DLD1 (cell line): Measurements from ENCODE around the gene FAM43A.

Source experiments
- in situ Hi-C: cut with HindIII; loops from 2 replicates; pipeline ENCODE4 v1.10.0; 2017; ENCODE audit warnings: low sequenced_read_pairs

Gene FAM43A, protein sequence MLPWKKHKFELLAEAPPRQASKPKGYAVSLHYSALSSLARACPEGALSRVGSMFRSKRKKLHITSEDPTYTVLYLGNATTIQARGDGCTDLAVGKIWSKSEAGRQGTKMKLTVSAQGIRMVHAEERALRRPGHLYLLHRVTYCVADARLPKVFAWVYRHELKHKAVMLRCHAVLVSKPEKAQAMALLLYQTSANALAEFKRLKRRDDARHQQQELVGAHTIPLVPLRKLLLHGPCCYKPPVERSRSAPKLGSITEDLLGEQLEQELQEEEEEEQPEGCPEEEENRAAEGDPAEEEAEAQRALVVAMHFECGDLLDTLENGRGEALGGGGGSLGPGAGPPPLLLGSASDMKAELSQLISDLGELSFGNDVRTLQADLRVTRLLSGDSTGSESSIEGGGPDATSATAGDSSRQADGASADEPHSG

DNA sequence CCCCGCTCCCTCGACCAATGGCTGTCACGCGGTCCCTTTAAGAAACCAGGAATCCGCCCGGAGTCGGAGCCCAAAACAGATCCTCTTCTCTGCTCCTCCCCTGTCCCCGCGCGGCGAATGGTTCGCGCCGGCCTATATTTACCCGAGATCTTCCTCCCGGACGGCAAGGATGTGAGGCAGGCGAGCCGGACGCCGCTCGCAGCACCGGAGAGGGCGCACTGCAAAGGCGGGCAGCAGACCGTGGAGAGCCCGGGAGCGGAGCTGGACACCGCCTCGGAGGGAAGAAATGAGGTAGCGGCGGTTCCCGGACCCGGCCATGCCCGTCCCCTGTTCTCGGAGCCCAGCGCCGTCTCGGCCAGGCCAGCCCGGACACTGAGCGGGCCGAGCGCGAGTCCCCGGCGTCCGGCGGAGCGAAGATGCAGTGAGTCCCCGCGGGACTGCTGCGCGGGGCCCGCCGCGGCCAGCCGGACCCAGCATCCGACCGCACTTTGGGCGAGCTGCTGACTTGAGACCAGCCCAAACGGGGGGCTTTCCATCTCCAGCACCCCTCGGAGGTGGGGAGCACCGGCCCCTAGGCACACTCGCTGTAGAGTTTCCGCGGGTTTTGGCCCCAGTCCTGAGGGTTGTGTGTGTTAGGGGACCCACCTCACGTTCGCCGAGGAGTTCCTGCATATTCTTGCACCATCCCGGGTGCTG is at the start of gene FAM43A:
Gene FAM43A (plus strand): TSS at position 166 of the 696 bp plus-strand sequence. CDS start 944 bp downstream, outside the sequence.
- in situ Hi-C loops, result no loop called here

DNA sequence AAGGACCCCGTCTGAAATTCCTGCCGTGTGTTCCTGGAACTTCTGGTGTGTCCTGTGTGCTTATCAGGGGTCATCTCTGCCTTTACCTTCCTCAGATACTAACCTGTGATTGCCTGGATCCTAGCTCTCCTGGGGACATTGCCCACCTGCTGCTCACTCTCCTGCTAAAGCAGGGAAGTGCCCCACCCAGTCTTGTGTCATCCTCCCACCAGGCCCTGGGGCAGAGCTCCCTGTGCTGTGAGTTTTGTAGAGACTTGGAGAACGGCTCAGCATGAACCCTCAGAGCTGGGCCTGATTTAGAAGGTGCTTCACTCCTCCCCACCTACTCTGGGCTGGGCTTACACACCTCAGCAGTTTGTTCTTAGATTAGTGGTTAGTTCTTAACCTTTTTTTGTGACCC is 48.6 kb upstream of the FAM43A start:
- in situ Hi-C loops, result no loop called here

DNA sequence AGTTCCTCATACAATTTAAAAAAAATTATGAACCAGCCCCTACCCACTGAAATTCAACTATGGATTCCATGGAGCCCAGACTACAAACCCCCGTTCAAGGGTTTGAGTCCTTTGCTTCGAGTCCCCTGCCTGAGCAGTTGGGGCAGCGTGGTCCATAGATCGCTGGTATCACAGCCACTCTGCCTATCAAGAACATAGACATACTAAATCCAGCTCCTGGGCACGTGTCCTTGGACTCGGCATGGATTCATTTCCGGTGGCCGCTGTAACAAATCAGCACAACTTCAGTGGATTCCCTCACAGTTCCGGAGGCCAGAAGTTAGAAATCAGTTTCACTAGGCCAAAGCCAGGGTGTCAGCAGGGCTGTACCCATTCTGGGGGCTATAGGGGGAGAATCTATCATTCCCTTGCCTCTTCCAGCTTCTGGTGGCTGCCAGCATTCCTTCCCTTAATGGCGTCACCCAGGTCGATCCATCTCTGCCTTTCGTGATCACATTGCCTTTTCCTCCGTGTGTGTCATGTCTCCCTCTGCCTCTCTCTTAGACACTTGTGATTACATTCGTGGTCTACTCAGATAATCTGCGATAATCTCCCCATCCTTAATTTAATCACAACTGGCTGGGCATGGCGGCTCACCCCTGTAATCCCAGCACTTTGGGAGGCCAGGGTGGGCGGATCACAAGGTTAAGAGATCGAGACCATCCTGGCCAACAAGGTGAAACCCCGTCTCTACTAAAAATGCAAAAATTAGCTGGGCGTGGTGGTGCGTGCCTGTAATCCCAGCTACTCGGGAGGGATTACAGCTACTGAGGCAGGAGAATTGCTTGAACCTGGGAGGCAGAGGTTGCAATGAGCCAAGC is 47.9 kb upstream of the FAM43A start:
- in situ Hi-C loops, result no loop called here

DNA sequence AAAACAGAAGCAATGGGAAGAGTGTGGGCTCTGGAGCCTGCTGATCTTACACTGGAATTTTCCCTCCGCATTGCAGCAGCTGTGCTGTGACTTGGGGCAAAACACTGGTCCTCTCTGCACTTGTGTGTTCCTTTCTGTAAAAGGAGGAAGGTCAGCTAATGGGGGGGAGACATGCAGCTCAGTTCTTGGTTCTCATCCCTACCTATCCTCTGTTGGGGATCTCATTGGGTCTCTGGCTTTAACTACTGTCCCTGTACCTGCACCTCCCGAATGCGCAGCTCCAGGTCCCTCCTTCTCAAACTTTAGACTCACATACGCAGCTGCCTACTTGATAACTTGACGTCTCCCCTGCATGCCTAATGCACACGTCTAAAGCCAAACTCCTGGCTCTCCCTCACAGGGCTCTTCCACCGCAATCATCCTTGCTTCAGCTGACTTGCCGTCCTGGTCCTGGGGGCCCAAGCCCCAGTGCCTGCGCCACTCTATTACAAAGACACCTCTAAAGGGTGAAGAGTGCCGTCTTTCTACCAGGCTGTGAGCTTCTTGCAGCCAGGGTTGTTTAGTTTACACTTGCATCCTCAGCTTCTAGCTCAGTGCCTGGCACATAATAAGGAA is 46.6 kb upstream of the FAM43A start:
- in situ Hi-C loops, result no loop called here

DNA sequence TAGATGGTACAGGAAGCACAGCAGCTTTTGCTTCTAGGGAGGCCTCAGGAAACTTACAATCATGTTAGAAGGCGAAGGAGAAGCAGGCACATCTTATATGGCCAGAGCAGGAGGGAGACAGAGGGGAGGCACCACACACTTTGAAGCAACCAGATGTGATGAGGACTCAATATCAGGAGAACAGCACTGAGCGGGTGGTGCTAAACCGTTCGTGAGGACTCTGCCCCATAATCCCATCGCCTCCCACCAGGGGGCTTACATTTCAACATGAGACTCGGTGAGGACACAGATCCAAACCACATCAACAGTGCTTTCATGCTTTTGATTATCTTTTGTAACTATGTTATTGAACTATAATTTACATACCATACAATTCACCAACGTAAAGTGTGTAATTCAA is 44.9 kb upstream of the FAM43A start:
- in situ Hi-C loops, result no loop called here

DNA sequence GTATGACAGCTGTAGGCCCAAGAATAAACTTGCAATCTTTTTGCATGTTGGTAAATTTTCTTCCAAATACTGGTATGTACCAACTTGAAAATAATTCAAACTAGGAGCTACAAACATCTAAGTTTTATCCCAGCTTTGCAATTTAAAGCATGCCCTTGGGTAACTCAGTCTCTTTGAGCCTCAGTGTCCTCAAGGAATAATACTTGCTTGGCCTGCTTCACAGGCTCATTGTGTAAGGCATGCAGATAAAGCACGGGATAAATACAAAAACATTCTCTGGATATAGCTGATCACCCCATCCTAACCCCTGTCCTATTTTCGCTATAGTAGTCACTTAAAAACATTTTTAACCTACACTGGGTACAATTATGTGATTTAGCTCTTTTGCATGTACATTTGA is 42.9 kb upstream of the FAM43A start:
- in situ Hi-C loops, result no loop called here

DNA sequence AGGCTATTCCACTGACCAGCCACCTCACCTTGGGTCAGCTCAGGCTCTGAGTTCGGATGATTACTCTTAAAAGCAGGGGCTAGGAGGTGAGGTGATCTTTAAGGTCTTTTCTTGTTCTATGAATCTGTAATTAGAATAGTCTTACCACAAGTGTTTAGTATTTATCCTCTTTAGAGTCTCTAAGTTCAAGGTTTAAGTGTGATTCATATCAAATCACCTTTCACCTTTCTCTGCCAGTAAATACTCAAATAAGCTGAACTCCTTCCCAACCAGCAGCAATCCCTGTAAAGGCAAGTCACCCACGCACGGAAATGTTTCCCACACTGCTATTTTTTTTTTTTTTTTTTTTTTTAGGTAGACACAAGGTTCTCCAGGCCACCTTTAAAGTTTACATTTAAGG is 37.9 kb upstream of the FAM43A start:
- in situ Hi-C loops, result no loop called here

DNA sequence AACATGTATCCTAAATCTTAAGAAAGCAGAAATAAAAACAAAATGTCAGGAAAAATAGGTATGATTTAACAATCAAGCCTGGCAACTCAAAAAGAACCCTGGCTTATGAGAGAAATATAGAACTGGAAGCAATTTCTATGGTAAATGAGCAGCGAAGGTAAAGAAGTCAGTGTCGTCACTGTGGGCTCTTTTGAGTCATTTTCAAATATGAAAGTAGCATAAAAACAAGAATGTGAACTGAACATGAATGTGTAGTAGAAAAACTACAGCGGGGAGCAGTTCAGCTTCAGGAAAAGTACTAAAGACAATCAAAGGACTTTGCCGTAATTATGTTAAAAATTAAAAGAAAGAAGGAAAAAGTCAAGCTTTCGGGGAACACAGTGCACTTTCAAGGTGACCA is 31.2 kb upstream of the FAM43A start:
- in situ Hi-C loops, result no loop called here

DNA sequence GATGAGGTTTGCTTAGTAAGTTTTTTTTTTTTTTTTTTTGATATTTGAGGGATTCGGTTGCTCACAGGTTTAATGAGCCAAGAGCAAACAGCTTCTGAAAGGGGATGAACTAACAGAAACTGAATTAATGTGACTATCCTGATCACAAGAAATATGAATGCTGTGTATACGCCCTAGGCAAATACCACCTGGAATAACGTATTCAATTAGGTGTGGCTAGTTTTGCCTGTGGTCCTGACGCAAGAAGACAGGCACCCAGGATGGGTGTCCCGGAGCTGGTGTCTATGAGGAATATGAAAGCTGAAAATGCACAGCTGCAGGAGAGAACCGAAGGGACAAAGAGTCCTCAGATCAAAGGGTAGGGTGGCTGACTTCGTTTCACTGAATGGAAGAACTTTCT is 28.2 kb upstream of the FAM43A start:
- in situ Hi-C loops, result no loop called here

DNA sequence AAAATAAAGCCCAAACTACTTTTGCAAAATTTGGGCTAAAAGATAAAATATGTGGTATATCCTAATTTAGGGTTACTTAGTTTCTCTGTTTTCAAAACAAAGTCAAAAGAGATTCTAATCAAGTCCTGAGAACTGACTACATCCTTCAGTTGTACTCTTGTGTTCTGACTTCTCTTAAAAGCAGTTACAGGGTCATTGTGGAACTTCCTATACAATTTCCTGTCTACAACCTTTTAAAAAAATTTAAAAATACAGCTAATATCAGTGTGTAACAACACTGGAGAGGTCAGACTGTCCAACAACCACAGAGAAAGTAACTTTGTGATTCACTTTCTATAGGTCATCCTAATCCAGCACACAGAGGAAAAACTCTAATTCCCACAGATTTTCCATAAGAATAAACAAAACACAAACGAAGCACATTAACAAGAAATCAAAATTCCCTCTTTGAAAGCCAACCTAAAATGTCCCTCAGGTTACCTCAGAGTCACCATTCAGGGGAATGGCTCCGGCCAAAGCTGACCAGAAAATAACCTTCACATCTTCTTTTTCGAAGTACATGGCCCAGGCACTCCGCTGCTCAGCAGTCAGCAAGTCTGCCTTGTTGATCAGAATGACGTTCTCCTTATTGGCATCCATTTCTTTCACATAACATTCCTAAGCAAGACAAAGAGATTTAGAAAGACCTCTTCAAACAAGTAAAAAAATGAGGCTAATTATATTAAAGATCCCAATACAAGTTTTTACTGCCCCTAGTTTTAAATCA is 27.0 kb upstream of the FAM43A start:
- in situ Hi-C loops, result no loop called here

DNA sequence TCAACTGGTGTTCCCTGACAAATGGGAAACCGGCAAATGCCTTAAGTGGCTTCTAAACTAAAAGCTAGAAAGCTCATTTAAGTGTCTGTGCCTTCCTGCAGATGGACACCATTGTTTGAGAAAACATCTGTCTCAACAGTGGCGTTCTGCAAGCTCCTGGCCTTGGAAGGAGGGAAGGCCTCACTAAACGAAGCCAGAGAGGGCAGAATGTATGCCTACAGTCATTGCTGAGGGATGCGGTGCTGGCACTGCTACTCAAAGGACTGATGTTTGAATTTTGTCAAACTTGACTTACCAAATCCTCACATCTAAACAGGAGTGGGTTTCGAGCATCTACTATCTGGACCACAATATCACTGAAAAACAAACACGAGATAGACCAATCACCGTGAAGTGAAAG is 25.9 kb upstream of the FAM43A start:
- in situ Hi-C loops, result no loop called here

DNA sequence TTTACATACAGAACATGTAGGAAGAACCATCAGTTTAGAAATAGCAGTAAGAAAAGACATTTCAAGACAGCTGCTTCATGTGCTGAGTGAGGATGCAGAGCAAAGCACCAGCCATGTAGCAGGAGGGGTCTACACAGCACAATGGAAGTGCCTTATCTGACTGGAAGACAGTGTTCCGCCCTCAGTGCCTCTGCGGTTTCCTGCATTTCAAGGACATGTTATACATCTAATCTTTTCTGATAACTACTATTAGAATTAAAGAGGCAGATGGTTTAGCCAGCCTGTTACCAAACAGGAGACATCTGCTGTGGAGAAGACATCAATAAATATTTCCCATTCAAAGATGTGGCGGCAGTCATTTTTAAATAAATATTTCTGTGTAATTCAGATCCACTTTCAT is 24.3 kb upstream of the FAM43A start:
- in situ Hi-C loops, result no loop called here

DNA sequence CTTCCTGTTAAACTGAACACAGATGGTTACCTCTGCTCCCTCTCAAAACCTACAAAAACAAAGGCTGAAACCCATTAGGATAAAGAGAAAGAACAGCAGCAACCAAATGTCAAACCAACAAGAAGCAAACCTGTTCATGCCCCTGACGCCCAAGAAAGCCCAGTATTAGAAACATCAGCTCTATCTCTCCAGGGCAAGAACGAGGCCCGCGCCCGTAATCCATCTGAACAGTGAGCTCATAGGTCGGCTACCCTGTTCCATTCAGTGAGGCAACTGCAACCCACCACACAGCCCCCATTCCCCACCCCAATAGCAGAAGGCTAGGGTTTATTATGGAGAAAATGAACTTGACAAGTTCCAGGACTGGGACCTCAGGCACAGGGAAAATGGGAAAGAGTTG is 23.7 kb upstream of the FAM43A start:
- in situ Hi-C loops, result no loop called here

DNA sequence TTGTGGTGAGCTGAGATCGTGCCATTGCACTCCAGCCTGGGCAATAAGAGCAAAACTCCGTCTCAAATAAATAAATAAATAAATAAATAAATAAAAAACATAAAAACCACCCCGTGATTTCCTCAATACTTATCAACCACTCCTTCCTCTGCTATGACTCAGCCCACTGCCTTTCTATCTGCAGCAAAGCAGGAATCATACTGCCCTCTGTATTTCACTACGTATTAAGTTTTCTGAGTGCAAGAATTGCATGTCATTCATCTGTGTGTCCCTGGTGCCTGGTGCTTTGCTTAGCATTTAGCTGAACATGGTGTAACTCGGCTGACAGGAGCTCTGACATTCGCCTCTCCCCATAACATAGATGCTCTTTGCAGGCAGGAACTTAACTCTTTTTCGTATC is 20.8 kb upstream of the FAM43A start:
- in situ Hi-C loops, result no loop called here

DNA sequence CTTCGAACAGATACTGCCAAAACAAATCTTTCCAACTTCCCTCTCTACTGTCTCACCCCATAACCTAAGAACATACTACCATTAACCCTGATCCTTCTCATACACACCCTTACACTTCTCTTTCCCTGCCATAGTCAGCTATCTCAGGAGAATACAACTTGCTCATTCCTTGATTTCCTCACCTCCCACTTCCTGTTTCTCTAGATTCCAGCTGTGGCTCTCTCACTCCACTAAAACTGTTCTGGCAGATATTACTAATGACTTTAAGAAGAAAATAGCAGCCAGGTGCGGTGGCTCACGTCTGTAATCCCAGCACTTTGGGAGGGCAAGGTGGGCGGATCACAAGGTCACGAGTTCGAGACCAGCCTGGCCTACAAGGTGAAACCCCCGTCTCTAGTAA is 18.3 kb upstream of the FAM43A start:
- in situ Hi-C loops, result no loop called here

DNA sequence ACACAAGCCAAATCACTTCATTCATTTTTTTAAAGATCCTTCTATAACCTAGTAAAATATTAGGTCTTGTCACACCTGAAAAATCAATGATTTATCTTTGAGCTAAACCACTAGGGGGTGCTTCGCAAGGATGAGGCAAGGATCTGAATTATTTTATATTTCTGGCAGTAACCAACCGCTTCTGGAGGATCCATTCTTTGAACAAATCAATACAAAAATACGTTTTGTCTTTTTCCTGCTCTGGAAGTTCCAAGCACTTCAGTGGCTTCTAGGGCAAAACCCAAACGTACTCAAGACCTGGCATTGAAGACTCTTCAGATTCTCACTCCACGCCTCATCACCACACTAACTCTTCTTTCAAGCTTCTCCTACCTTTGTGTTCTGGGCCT is 14.2 kb upstream of the FAM43A start:
- in situ Hi-C loops, result no loop called here

DNA sequence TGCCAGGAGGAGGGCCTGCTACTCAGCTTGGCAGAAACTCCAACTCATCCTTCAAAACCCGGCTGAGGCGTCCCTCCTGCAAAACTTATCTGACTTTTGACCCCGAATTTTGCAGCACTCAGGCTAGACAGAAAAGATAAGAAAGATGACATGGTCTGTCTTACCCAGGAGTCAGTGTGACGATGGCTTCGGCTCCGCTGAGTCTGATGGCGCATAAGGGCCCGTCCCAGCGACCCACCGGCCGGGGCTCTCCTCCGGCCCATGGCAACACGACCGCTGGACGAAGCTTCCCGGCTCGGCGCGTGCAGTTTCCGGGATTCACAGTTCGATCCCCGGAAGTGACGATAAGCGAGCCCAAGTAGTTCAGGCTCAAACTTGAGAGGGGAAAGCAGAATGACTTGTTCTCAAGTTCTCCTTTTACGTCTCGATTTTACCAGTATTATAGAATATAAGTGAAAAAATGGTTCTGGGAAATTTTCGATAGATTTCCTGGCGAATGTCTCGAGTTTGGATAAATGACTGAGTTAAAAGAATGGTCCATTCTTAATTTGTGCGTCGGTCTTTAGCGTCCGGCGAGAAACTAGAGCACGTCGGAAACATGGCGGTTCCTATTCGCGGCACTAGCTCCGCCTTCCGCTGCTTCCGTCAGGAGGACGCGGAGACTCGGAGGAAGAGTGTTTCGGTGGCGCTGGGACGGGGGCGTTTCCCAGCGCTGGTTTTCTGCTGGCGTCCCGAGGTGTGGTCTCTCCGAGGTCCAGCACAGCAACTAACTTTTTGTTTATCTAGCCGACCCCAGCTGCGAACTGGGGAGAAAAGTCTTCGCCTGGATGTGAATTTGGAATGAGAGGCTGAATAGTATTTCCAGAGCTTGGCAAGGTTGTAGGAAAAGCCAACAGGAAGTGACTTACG is 13.5 kb upstream of the FAM43A start, which contains the start of gene LSG1:
Gene LSG1 (minus strand): TSS at position 292 of the 909 bp plus-strand sequence. CDS start 29 bp downstream, at position 263.
- in situ Hi-C loops, result no loop called here

DNA sequence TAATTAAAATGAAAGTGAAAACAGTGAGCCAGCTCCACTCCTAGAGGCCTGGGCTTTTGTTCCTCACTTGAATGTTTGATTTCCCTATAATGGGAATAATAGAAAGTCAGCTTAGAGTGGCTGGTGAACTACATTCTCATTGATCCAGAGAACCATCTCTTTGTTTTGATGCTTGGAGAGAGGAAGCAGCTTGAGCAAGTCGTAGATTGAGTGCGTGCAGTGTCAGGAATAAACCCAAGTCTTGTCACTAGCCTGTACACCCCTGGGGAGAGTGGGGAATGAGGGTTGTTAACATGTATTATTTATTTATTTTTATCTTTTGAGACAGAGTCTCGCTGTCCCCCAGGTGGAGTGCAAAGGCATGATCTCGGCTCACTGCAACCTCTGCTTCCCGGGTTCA is 12.8 kb upstream of the FAM43A start:
- in situ Hi-C loops, result no loop called here

DNA sequence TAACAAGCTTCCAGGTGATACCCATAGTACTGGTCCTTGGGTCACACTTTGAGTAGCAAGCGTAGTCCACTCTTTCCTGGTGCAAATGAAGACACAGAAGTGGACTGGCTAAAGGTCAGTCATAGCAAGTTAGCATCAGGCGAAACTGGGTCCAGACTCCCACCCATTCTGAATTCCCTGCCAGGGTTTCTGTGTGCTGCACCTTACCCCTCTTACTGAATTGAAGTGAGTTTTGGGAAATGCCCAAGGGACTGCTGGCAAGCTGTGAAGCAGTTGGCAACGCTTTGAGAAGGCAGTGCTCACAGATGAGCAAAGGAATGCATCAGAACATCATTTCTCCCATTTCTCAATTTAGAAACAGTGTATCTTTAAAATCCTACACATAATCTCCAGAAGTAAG is 11.9 kb upstream of the FAM43A start:
- in situ Hi-C loops, result no loop called here
